Measurements from ENCODE around the gene ASXL1. TPM values are rescaled to one million over a fixed set of nuclear protein-coding genes. Genes with fewer than 3 reads are reported as not detected.

ASXL1 gene
- total and polyA plus RNA-seq, 2 donors (not counting 1 experiment from before 2014, with no cell fraction given) = 93.0 to 180 TPM

DNA sequence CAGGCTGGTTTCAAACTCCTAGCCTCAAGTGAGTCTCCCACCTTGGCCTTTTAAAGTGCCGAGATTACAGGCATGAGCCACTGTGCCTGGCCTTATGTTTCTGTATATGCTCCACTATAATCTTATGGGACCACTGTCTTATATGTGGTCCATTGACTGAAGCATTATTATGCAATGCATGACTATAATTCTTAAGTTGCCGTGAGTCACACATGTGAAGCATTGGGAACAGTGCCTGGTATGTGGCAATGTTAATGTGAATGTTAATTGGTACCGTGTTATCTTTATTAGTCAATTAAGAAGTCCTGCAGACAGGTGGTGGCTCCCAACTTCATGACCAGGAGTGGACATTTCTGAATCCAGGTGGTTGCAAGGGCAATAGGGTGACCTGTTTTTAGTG lies 14.7 kb upstream of the ASXL1 start:
- Histone ChIP-seq H3K79me2 (ENCODE audit: control insufficient read depth, insufficient read depth, low read length) (no peaks in the 10 kb centered on the region), H4K20me1 (ENCODE audit: control insufficient read depth, insufficient read depth, low read length, poor library complexity, severe bottlenecking) (no peaks in the 10 kb centered on the region), H3K9me3 (ENCODE audit: control extremely low read depth in 1 of 3, control insufficient read depth in 2 of 3, insufficient read depth in 1 of 3, low read length in 2 of 3) (no peaks in the 10 kb centered on the region), H3K27me3 (replicated peaks in 1 of 4; ENCODE audit: control extremely low read depth in 1 of 4, control insufficient read depth in 3 of 4, insufficient read depth in 4 of 4, low read length in 3 of 4) (no peaks in the 10 kb centered on the region), H3K27ac (ENCODE audit: low read length in 2 of 2) (no peak overlapping the region), H2AFZ (ENCODE audit: insufficient read depth, low read depth, low read length, poor library complexity, severe bottlenecking) (no peak overlapping the region), H3K4me3 (ENCODE audit: control extremely low read depth in 1 of 5, extremely low read depth in 1 of 5, insufficient read depth in 1 of 5, low read depth in 2 of 5, low read length in 4 of 5) (no peak overlapping the region), H3K36me3 (replicated peaks in 1 of 2; ENCODE audit: control extremely low read depth in 1 of 2, control insufficient read depth in 1 of 2, extremely low read depth in 1 of 2, insufficient read depth in 2 of 2, low read length in 1 of 2) (no peaks in the 10 kb centered on the region), H3K9ac (ENCODE audit: low read length) (no peak overlapping the region), H3K4me1 (ENCODE audit: control insufficient read depth in 2 of 2, insufficient read depth in 2 of 2, low read length in 2 of 2) (no peaks in the 10 kb centered on the region), H3K4me2 (replicated peaks; ENCODE audit: low read depth, low read length, poor library complexity, severe bottlenecking) (no peak overlapping the region)
- Mint-ChIP-seq H3K27ac (no peak overlapping the region), H3K27me3 (no peaks in the 10 kb centered on the region), H3K4me1 (no peaks in the 10 kb centered on the region), H3K4me3 (no peak overlapping the region), H3K9me3 (ENCODE audit: insufficient read depth) (no peaks in the 10 kb centered on the region)
- no peak for ATAC-seq (ENCODE audit: low read depth)
- TF ChIP-seq, protein P1, sequence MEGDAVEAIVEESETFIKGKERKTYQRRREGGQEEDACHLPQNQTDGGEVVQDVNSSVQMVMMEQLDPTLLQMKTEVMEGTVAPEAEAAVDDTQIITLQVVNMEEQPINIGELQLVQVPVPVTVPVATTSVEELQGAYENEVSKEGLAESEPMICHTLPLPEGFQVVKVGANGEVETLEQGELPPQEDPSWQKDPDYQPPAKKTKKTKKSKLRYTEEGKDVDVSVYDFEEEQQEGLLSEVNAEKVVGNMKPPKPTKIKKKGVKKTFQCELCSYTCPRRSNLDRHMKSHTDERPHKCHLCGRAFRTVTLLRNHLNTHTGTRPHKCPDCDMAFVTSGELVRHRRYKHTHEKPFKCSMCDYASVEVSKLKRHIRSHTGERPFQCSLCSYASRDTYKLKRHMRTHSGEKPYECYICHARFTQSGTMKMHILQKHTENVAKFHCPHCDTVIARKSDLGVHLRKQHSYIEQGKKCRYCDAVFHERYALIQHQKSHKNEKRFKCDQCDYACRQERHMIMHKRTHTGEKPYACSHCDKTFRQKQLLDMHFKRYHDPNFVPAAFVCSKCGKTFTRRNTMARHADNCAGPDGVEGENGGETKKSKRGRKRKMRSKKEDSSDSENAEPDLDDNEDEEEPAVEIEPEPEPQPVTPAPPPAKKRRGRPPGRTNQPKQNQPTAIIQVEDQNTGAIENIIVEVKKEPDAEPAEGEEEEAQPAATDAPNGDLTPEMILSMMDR (IDR thresholded peaks at IDR 0.05) = no peak
- no peak for TF ChIP-seq EZH2 (IDR thresholded peaks at IDR 0.05; ENCODE audit: borderline replicate concordance, insufficient read depth, low read depth, low read length, poor library complexity, severe bottlenecking)
- 100% methylated on average over 2 of the region's 3 CpGs for WGBS (ENCODE audit: insufficient coverage)
- ChIA-PET POLR2A (no interaction called here), CTCF (interaction anchor here (0.6 to 1.0 kb wide), 2 partner anchors 85 to 143 kb away, joined by 3 read pairs; no protein-coding TSS in a partner anchor)
- intact Hi-C loops (cut with micrococcal nuclease) = no loop called here
- DNase-seq = no peak

DNA sequence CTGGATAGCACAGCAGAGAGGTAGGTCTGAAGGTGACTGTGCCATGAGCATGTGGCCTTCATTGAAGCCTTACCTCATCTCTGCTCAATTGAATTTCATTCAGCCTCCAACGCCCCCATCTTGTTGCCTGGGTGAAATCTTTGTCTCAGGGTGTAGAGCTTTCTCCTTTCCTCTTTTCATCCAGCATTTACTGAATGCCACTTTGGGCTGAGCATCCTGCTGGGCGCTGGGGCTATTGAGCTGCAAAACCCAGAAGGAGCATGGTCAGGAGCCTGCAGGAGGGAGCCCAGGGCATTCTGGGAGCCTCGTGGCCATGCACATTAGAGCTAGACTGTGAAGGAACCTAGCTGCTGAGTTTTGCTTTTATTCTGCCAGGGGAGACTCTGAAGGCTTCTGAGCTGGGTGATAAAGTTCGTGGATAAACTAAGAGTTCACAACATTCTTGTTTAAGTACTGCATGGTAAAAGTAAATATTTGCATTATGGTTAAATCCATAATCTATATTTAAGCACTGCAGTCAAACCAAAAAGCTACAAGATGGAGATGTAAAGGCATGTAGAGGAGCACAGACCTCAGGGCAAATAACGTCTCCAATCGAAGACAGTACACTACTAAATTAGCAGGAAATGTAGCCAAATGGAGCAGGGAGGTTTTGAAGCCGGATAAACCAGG lies 13.2 kb upstream of the ASXL1 start:
- no peak overlapping the region for H3K27ac Mint-ChIP-seq
- Histone ChIP-seq H3K79me2 (ENCODE audit: control insufficient read depth, insufficient read depth, low read length) (no peaks in the 10 kb centered on the region), H4K20me1 (ENCODE audit: control insufficient read depth, insufficient read depth, low read length, poor library complexity, severe bottlenecking) (no peaks in the 10 kb centered on the region), H3K4me1 (ENCODE audit: control insufficient read depth in 2 of 2, insufficient read depth in 2 of 2, low read length in 2 of 2) (peaks cover 0 to 7% of the 10 kb centered on the region in 2 donors), H2AFZ (ENCODE audit: insufficient read depth, low read depth, low read length, poor library complexity, severe bottlenecking) (no peak overlapping the region), H3K36me3 (replicated peaks in 1 of 2; ENCODE audit: control extremely low read depth in 1 of 2, control insufficient read depth in 1 of 2, extremely low read depth in 1 of 2, insufficient read depth in 2 of 2, low read length in 1 of 2) (no peaks in the 10 kb centered on the region), H3K27ac (ENCODE audit: low read length in 2 of 2) (no peak overlapping the region), H3K9ac (ENCODE audit: low read length) (no peak overlapping the region), H3K27me3 (replicated peaks in 1 of 4; ENCODE audit: control extremely low read depth in 1 of 4, control insufficient read depth in 3 of 4, insufficient read depth in 4 of 4, low read length in 3 of 4) (no peaks in the 10 kb centered on the region), H3K9me3 (ENCODE audit: control extremely low read depth in 1 of 3, control insufficient read depth in 2 of 3, insufficient read depth in 1 of 3, low read length in 2 of 3) (no peaks in the 10 kb centered on the region), H3K4me2 (replicated peaks; ENCODE audit: low read depth, low read length, poor library complexity, severe bottlenecking) (no peak overlapping the region), H3K4me3 (ENCODE audit: control extremely low read depth in 1 of 5, extremely low read depth in 1 of 5, insufficient read depth in 1 of 5, low read depth in 2 of 5, low read length in 4 of 5) (no peak overlapping the region)
- DNase-seq (no peak), ATAC-seq (ENCODE audit: low read depth) (no peak)
- ChIA-PET POLR2A (no interaction called here), CTCF (no interaction called here)
- WGBS (ENCODE audit: insufficient coverage) = 85% methylated on average over 2 of the region's 7 CpGs
- no peaks in the 10 kb centered on the region for H3K9me3 Mint-ChIP-seq (ENCODE audit: insufficient read depth)
- TF ChIP-seq, protein P1 (IDR thresholded peaks at IDR 0.05) = no peak
- no peak for TF ChIP-seq EZH2 (IDR thresholded peaks at IDR 0.05; ENCODE audit: borderline replicate concordance, insufficient read depth, low read depth, low read length, poor library complexity, severe bottlenecking)
- no peak overlapping the region for H3K4me3 Mint-ChIP-seq
- intact Hi-C loops (cut with micrococcal nuclease) = no loop called here
- peaks cover 3% of the 10 kb centered on the region for H3K4me1 Mint-ChIP-seq
- no peaks in the 10 kb centered on the region for H3K27me3 Mint-ChIP-seq
